Kidney (tissue), 14 donors: ENCODE data around the gene TM9SF4. TPM values are rescaled to one million over a fixed set of nuclear protein-coding genes. Genes with fewer than 3 reads are reported as not detected.
"Not testable (repeated sequence)": the region's sequence is repeated elsewhere in the genome, so short reads cannot be mapped to it uniquely, and the experiment has no call there.

Experiments
- DNase-seq, 5 donors: peaks; one replicate each; pipeline ENCODE4 v3.0.0-alpha.2; 2013 to 2020
- FAIRE-seq: peaks from 2 replicates; lab custom pipeline; 2012; peaks lifted over from hg19 to GRCh38; lab: Jason Lieb, UNC
- H3K27ac ChIP-seq, 2 donors: one replicate each; pipeline ENCODE4 v1.7.0; 2013; ENCODE audit warnings: low read depth in 2 of 2, low read length in 2 of 2, inconsistent platforms in 1 of 2
- H3K27me3 ChIP-seq: one replicate; pipeline ENCODE4 v1.7.1; 2013; ENCODE audit warnings: low read length, inconsistent platforms; ENCODE audit not compliant: control insufficient read depth, insufficient read depth
- H3K36me3 ChIP-seq, 3 donors: one replicate each; pipeline versions ENCODE4 v1.7.0 to v1.7.1; 2013; ENCODE audit warnings: low read length in 3 of 3, control low read depth in 1 of 3, inconsistent platforms in 1 of 3; ENCODE audit not compliant: insufficient read depth in 3 of 3, control insufficient read depth in 2 of 3
- H3K4me1 ChIP-seq, 3 donors: one replicate each; pipeline versions ENCODE4 v1.7.0 to v1.7.1; 2013; ENCODE audit warnings: low read length in 3 of 3, inconsistent platforms in 1 of 3, low read depth in 1 of 3; ENCODE audit not compliant: control insufficient read depth in 2 of 3, insufficient read depth in 2 of 3
- H3K4me3 ChIP-seq, 3 donors: one replicate each; pipeline versions ENCODE4 v1.7.0 to v1.8.1; 2013; ENCODE audit warnings: low read length in 3 of 3, control low read depth in 1 of 3, inconsistent platforms in 1 of 3
- H3K9ac ChIP-seq, 3 donors: one replicate each; pipeline versions ENCODE4 v1.7.0 to v1.7.1; 2013; ENCODE audit warnings: low read length in 3 of 3, control low read depth in 1 of 3, inconsistent platforms in 1 of 3
- H3K9me3 ChIP-seq, 3 donors: one replicate each; pipeline versions ENCODE4 v1.7.0 to v1.7.1; 2013; ENCODE audit warnings: low read length in 3 of 3, control low read depth in 1 of 3, inconsistent platforms in 1 of 3; ENCODE audit not compliant: control insufficient read depth in 2 of 3, insufficient read depth in 1 of 3
- CTCF ChIP-seq: IDR thresholded peaks from 3 replicates; pipeline ENCODE4 v1.5.1; 2012; ENCODE audit warnings: mild to moderate bottlenecking, moderate library complexity, borderline replicate concordance; ENCODE audit not compliant: insufficient read depth; ENCODE audit errors: extremely low read depth
- intact Hi-C: fragments of 100-400 bp; cut with DNase I; formaldehyde crosslinking; loops from one replicate; pipeline ENCODE4 v1.11.1; 2022
- polyA plus RNA-seq: library from polyadenylated mRNA; stranded (reverse); fragments of 350-450 nt; fragmentation: Illumina TruSeq; extraction: RNeasy Lipid Tissue Mini Kit (QIAGEN cat#74804); gene quantifications from one replicate; pipeline ENCODE4 v1.2.3, GENCODE V29; 2014; ENCODE audit warnings: low read depth, low replicate concordance; ENCODE audit not compliant: insufficient read depth
- total RNA-seq: library from RNA; stranded (reverse); fragmentation: NEBNext Ultra II Directional; extraction: Animal tissue kit (Norgen Biotek cat#: 25700); gene quantifications from one replicate; pipeline ENCODE4 v1.2.1, GENCODE V29; 2021
- donor health status: control.
- donor health status: control.
- donor health status: control.
- donor health status: control.
- donor health status: control.
- donor health status: DM: yes; HTN: yes; CAD: no.
- donor health status: Normal renal cell carcinoma (clear cell type).

The TM9SF4 gene
- total and polyA plus RNA-seq, 2 donors from 2014 or later: 26.3 to 52.0 TPM

- H3K4me1 ChIP-seq: peaks cover 0 to 28% (median 18%) of the 10 kb centered on the region in 3 donors
- no peaks in the 10 kb centered on the region for H3K9me3 ChIP-seq
- no peak overlapping the region for H3K27ac ChIP-seq
- no peaks in the 10 kb centered on the region for H3K36me3 ChIP-seq
- FAIRE-seq: no peak
- no peak for TF ChIP-seq CTCF
- DNase-seq: no peak
- H3K4me3 ChIP-seq: no peak overlapping the region
- H3K27me3 ChIP-seq: no peaks in the 10 kb centered on the region
- no peak overlapping the region for H3K9ac ChIP-seq
- intact Hi-C loops: no loop called here
Observed at GRCh38 chr20:32114305-32114960, 4.9 kb downstream of the TM9SF4 start.

GRCh38 chr20:32115211-32115767, 5.8 kb downstream of the TM9SF4 start:
- peak in 3 of 5 donors; percentile 52 to 78 (median 76) for DNase-seq
- no peak overlapping the region for H3K27ac ChIP-seq
- intact Hi-C loops: no loop called here
- no peaks in the 10 kb centered on the region for H3K9me3 ChIP-seq
- H3K4me3 ChIP-seq: no peak overlapping the region
- no peaks in the 10 kb centered on the region for H3K36me3 ChIP-seq
- peaks cover 0 to 24% (median 18%) of the 10 kb centered on the region in 3 donors for H3K4me1 ChIP-seq
- FAIRE-seq: no peak
- no peak overlapping the region for H3K9ac ChIP-seq
- no peaks in the 10 kb centered on the region for H3K27me3 ChIP-seq
- TF ChIP-seq CTCF: no peak

- Histone ChIP-seq H3K36me3 (no peaks in the 10 kb centered on the region), H3K9me3 (no peaks in the 10 kb centered on the region), H3K27ac (no peak overlapping the region), H3K4me1 (peaks cover 0 to 17% (median 10%) of the 10 kb centered on the region in 3 donors), H3K27me3 (no peaks in the 10 kb centered on the region), H3K9ac (no peak overlapping the region), H3K4me3 (no peak overlapping the region)
- TF ChIP-seq CTCF: no peak
- FAIRE-seq (no peak), DNase-seq (no peak)
- intact Hi-C loops: no loop called here
Observed at GRCh38 chr20:32116079-32116521, 6.6 kb downstream of the TM9SF4 start.

GRCh38 chr20:32116796-32117195, 7.3 kb downstream of the TM9SF4 start:
- H3K27ac ChIP-seq, DNase-seq, intact Hi-C loops, FAIRE-seq, H3K36me3 ChIP-seq, H3K9me3 ChIP-seq, H3K27me3 ChIP-seq, H3K4me3 ChIP-seq, H3K9ac ChIP-seq: not testable (repeated sequence)
- H3K4me1 ChIP-seq: peaks cover 0 to 12% (median 6%) of the 10 kb centered on the region in 3 donors

- H3K36me3 ChIP-seq, H3K9ac ChIP-seq, FAIRE-seq, H3K4me3 ChIP-seq, H3K4me1 ChIP-seq, DNase-seq, H3K9me3 ChIP-seq, H3K27me3 ChIP-seq, intact Hi-C loops, H3K27ac ChIP-seq: not testable (repeated sequence)
Observed at GRCh38 chr20:32118427-32118826, 8.9 kb downstream of the TM9SF4 start.
